Sigmoid colon (tissue), 7 donors: ENCODE results near the gene RPL10A. TPM values are rescaled to one million over a fixed set of nuclear protein-coding genes. Genes with fewer than 3 reads are reported as not detected.

ENCODE experiments used
- DNase-seq: peaks from one replicate; pipeline ENCODE4 v3.0.0-alpha.2; 2019
- H3K27ac ChIP-seq, 4 donors: fragments of 200-600 bp; sonication (generic); one replicate each; pipeline ENCODE4 v1.5.1; 2016 to 2019; ENCODE audit warnings: mild to moderate bottlenecking in 1 of 4
- H3K27me3 ChIP-seq, 3 donors: fragments of 200-600 bp; sonication (generic); one replicate each; pipeline ENCODE4 v1.5.1; 2019; ENCODE audit warnings: mild to moderate bottlenecking in 1 of 3
- H3K36me3 ChIP-seq, 4 donors: fragments of 200-600 bp; sonication (generic); one replicate each; pipeline ENCODE4 v1.5.1; 2016 to 2019
- H3K4me1 ChIP-seq, 4 donors: fragments of 200-600 bp; sonication (generic); one replicate each; pipeline ENCODE4 v1.5.1; 2017 to 2019
- H3K4me3 ChIP-seq, 4 donors: fragments of 200-600 bp; sonication (generic); one replicate each; pipeline ENCODE4 v1.5.1; 2017 to 2019; ENCODE audit warnings: mild to moderate bottlenecking in 2 of 4, moderate library complexity in 1 of 4
- H3K9me3 ChIP-seq, 4 donors: fragments of 200-600 bp in 3 of 4; sonication (generic) in 3 of 4; one replicate each; pipeline versions ENCODE4 v1.5.1 to v1.6.1; 2013 to 2019
- EP300 ChIP-seq, 4 donors: sonication (generic); formaldehyde crosslinking; IDR thresholded peaks; one replicate each; pipeline ENCODE4 v1.6.1; 2017; ENCODE audit warnings: antibody characterized with exemption in 4 of 4
- POLR2A ChIP-seq, 2 donors: fragments of 450-650 bp; IDR thresholded peaks; one replicate each; pipeline ENCODE4 v1.6.1; 2016; ENCODE audit warnings: antibody characterized with exemption in 2 of 2, mild to moderate bottlenecking in 2 of 2, moderate library complexity in 2 of 2
- POLR2AphosphoS5 ChIP-seq, 4 donors: sonication (generic); formaldehyde crosslinking; IDR thresholded peaks; one replicate each; pipeline ENCODE4 v1.6.1; 2017; ENCODE audit warnings: antibody characterized with exemption in 4 of 4
- WGBS, 2 donors: extraction: QIAGEN DNeasy Blood & Tissue Kit; methylation state at CpG; one replicate each; pipeline ENCODE4 v1.1.7; 2013; 5-methylcytosine and 5-hydroxymethylcytosine counted together
- intact Hi-C: fragments of 100-400 bp; cut with DNase I; formaldehyde crosslinking; loops from one replicate; pipeline ENCODE4 v1.15.1; 2023
- polyA plus RNA-seq, 3 donors: library from polyadenylated mRNA; stranded (reverse); fragments of 200-250 nt; gene quantifications; one replicate each; pipeline ENCODE4 v1.2.3, GENCODE V29; 2013
- total RNA-seq, 4 donors: library from RNA; depleted of rRNA; stranded (reverse); fragments of >200 nt; gene quantifications; one replicate each; pipeline ENCODE4 v1.1.0, GENCODE V29; 2016
- TF ChIP-seq, protein P1 (sequence below), 4 experiments: fragments of 450-650 bp in 3 of 4; fragments of 200-600 bp in 1 of 4; IDR thresholded peaks; one replicate each; pipeline ENCODE4 v1.5.1; 2016 to 2019; ENCODE audit warnings: antibody characterized with exemption in 4 of 4, mild to moderate bottlenecking in 3 of 4, moderate library complexity in 2 of 4
- donor health status: healthy with polysubstance abuse.
- donor health status: Bipolar disorder and iron deficiency.
- donor health status: healthy.

Gene RPL10A
- total and polyA plus RNA-seq, 7 donors: 1,381 to 3,217 (median 2,085) TPM

DNA sequence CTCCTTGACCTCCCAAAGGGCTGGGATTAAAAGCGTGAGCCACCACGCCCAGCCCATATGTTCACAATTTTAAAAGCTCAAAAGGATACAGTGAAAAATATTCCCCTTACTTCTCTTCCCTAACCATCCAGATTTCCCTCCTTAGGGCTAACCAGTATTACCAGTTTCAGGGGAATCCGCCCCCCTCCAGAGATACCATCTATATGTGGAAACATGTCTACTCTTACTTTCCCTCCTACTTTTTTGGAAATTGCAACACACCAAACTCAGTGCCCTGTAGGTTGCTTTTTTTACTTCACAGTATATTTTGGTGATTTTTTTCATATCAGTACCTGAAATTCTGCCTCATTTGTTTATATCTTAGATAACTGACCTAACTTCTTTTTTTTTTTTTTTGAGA lies 6.9 kb upstream of the RPL10A start:
- 84 to 93% methylated on average over 3 of the region's 3 CpGs for WGBS, 2 donors
- TF ChIP-seq POLR2A (IDR thresholded peaks at IDR 0.05) (no peak), POLR2AphosphoS5 (IDR thresholded peaks at IDR 0.05) (no peak), EP300 (IDR thresholded peaks at IDR 0.05) (no peak)
- TF ChIP-seq, protein P1, sequence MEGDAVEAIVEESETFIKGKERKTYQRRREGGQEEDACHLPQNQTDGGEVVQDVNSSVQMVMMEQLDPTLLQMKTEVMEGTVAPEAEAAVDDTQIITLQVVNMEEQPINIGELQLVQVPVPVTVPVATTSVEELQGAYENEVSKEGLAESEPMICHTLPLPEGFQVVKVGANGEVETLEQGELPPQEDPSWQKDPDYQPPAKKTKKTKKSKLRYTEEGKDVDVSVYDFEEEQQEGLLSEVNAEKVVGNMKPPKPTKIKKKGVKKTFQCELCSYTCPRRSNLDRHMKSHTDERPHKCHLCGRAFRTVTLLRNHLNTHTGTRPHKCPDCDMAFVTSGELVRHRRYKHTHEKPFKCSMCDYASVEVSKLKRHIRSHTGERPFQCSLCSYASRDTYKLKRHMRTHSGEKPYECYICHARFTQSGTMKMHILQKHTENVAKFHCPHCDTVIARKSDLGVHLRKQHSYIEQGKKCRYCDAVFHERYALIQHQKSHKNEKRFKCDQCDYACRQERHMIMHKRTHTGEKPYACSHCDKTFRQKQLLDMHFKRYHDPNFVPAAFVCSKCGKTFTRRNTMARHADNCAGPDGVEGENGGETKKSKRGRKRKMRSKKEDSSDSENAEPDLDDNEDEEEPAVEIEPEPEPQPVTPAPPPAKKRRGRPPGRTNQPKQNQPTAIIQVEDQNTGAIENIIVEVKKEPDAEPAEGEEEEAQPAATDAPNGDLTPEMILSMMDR (IDR thresholded peaks at IDR 0.05): no peak

DNA sequence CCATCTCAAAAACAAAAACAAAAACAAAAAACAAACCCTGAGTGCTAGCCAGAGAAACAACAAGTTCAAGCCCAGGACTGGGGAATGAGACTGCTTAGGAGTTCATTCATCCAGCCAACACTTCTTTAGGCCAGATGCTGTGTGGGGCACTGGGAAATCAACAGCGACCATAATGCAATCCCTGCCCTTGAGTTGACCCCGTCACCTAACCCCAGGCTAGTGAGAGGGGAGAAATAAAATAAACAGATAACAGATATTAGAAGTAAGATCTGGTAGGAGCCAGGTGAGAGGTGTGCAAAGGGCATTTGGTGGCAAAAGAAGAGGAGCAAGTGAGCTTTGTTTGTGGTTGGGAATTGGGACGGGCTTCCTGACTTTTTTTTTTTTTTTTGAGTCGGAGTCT lies 4.9 kb upstream of the RPL10A start:
- TF ChIP-seq POLR2A (IDR thresholded peaks at IDR 0.05): no peak
- TF ChIP-seq EP300 (IDR thresholded peaks at IDR 0.05): no peak
- TF ChIP-seq POLR2AphosphoS5 (IDR thresholded peaks at IDR 0.05): no peak
- TF ChIP-seq, protein P1 (IDR thresholded peaks at IDR 0.05): no peak
- Histone ChIP-seq H3K9me3 (no peaks in the 10 kb centered on the region), H3K36me3 (peaks cover 0 to 12% (median 0%) of the 10 kb centered on the region in 4 donors), H3K27ac (no peak overlapping the region), H3K4me3 (no peak overlapping the region), H3K27me3 (no peaks in the 10 kb centered on the region), H3K4me1 (peaks cover 0 to 6% (median 5%) of the 10 kb centered on the region in 4 donors)
- WGBS, 2 donors: 94 to 96% methylated on average over 4 of the region's 4 CpGs
- DNase-seq: no peak
- intact Hi-C loops: no loop called here

More for the DNA sequence above, 6.9 kb upstream of the RPL10A start:
- intact Hi-C loops: no loop called here
- Histone ChIP-seq H3K27me3 (no peaks in the 10 kb centered on the region), H3K9me3 (no peaks in the 10 kb centered on the region), H3K36me3 (peaks cover 0 to 21% (median 0%) of the 10 kb centered on the region in 4 donors), H3K27ac (no peak overlapping the region), H3K4me3 (no peak overlapping the region), H3K4me1 (no peaks in the 10 kb centered on the region)
- no peak for DNase-seq

DNA sequence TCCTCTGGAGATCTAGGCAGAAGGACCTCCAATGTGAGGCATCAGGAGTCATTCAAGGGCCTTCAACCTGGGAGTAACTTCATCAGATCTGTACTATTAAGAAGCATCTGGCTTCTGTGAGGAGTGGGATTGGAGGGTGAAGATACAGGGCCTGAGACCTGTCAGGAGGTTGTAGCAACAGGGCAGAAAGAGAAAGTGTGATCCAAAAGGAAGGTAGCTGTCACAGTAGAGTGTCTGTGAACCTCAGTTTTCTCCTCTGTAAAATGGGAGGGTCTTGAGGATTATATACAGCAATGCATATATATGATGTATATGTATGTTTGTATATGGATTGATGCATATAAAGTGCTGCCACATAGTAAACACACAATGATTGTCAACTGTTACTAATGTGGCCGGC lies 2.6 kb upstream of the RPL10A start:
- Histone ChIP-seq H3K9me3 (no peaks in the 10 kb centered on the region), H3K27ac (no peak overlapping the region), H3K36me3 (peaks cover 0 to 12% (median 2%) of the 10 kb centered on the region in 4 donors), H3K4me3 (no peak overlapping the region), H3K4me1 (peaks cover 0 to 23% (median 19%) of the 10 kb centered on the region in 4 donors), H3K27me3 (no peaks in the 10 kb centered on the region)
- TF ChIP-seq POLR2AphosphoS5 (IDR thresholded peaks at IDR 0.05) (no peak), EP300 (IDR thresholded peaks at IDR 0.05) (no peak), POLR2A (IDR thresholded peaks at IDR 0.05) (no peak)
- TF ChIP-seq, protein P1 (IDR thresholded peaks at IDR 0.05): no peak
- WGBS, 2 donors: 96 to 98% methylated on average over 1 of the region's 1 CpG
- DNase-seq: no peak
- intact Hi-C loops: no loop called here

DNA sequence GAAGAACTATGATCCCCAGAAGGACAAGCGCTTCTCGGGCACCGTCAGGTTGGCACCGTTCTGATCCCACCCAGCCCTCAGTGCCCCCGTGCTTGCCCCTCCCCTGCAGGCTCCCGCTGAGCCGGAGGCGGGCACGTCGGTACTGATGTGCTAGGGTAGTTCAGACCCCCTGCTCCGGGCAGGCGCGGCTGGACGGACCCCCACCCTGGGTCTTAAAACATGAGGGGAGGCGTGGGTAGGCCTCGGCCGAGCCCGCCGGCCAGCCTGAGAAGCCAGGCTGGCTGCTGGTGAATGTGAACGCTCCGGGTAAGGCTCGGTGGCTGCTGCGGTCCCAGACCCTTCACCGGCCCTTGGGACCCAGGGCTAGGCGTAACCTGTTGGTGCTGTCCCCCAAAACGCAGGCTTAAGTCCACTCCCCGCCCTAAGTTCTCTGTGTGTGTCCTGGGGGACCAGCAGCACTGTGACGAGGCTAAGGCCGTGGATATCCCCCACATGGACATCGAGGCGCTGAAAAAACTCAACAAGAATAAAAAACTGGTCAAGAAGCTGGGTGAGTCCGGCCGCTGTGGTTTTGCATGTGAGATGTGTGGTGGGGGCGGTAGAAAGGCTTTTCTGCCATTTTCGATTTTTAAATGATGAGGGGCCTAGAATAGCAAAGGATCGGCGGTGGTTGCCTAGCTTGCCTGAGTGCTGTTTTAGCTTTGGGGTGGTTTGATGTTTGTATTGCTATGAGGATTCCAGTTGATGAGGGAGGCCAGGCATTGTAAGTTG lies 964 bp downstream of the RPL10A start:
- peaks cover 6 to 47% (median 24%) of the 10 kb centered on the region in 4 donors for H3K36me3 ChIP-seq
- no peak for TF ChIP-seq POLR2A (IDR thresholded peaks at IDR 0.05)
- TF ChIP-seq POLR2AphosphoS5 (IDR thresholded peaks at IDR 0.05): peak in 1 of 4 donors; percentile 59
- peak overlapping the region; percentile 81 to 93 (median 92) for H3K27ac ChIP-seq
- no peak for DNase-seq
- H3K4me1 ChIP-seq: peaks cover 0 to 46% (median 44%) of the 10 kb centered on the region in 4 donors
- no peaks in the 10 kb centered on the region for H3K9me3 ChIP-seq
- peak overlapping the region; percentile 52 to 81 (median 66) for H3K4me3 ChIP-seq
- H3K27me3 ChIP-seq: no peaks in the 10 kb centered on the region
- intact Hi-C loops: loop anchor here (1.0 to 2.0 kb wide), 3 partner anchors 16 to 126 kb away; partner anchors contain the start of gene FANCE
- WGBS, 2 donors: 1 to 3% methylated on average over 37 of the region's 37 CpGs
